K562 (cell line): ENCODE results near the gene APCDD1L. TPM values are rescaled to one million over a fixed set of nuclear protein-coding genes. Genes with fewer than 3 reads are reported as not detected.

ENCODE experiments used
- ATAC-seq: fragments of 200-7000 bp; cut with Tn5 transposase; 3 replicates; pipeline ENCODE4 v1.9.1; 2020; ENCODE audit warnings: moderate library complexity
- BruUV-seq: library from RNA; stranded (reverse); fragments of 400-500 nt; replicated peaks from 2 replicates; lab custom pipeline; 2021; lab: Mats Ljungman, UMichigan
- CTCF ChIA-PET: fragments of 300-600 bp; formaldehyde crosslinking; extraction: SDS; loops from one replicate; lab custom pipeline; 2021; ENCODE audit warnings: low intra/inter-chr PET ratio; lab: Yijun Ruan, JAX
- POLR2A ChIA-PET: fragments of 300-600, 350-650 bp; sonication (Branson Sonifier 250); formaldehyde crosslinking; extraction: SDS; loops from one replicate; lab custom pipeline; 2021; ENCODE audit warnings: antibody characterized with exemption, inconsistent platforms; lab: Yijun Ruan, JAX
- DNase-seq, 4 experiments: peaks; one replicate each; pipeline versions ENCODE4 v3.0.0 to v3.0.0-alpha.2; 2011 to 2018; ENCODE audit warnings: low spot score in 3 of 4, mixed read lengths in 3 of 4; ENCODE audit errors: extremely low read depth in 1 of 4
- FAIRE-seq: peaks from 2 replicates; lab custom pipeline; 2011; peaks lifted over from hg19 to GRCh38; lab: Jason Lieb, UNC
- H2AFZ ChIP-seq: 2 replicates; pipeline ENCODE4 v1.6.0; 2011; ENCODE audit warnings: low read depth, low read length, control low read depth, inconsistent platforms
- H3K27ac ChIP-seq: fragments of 200-600 bp; 3 replicates; pipeline ENCODE4 v1.8.0; 2011; ENCODE audit warnings: low read depth, mild to moderate bottlenecking, control low read depth, inconsistent platforms, low read length, moderate library complexity, mixed read lengths; ENCODE audit errors: extremely low read depth
- H3K27me3 ChIP-seq, 2 experiments: fragments of 300-600 bp in 1 of 2; 2 replicates in 1 of 2; 3 replicates in 1 of 2; pipeline versions ENCODE4 v1.6.0 to v1.8.0; 2011; ENCODE audit warnings: inconsistent platforms in 2 of 2, low read length in 2 of 2, mild to moderate bottlenecking in 1 of 2, mixed read lengths in 1 of 2, moderate library complexity in 1 of 2; ENCODE audit not compliant: control insufficient read depth in 2 of 2, insufficient read depth in 2 of 2
- H3K36me3 ChIP-seq: fragments of 300-600 bp; 3 replicates; pipeline ENCODE4 v1.8.0; 2011; ENCODE audit warnings: mild to moderate bottlenecking, low read length, inconsistent platforms; ENCODE audit not compliant: control insufficient read depth, insufficient read depth
- H3K4me1 ChIP-seq, 2 experiments: fragments of 200-600 bp in 1 of 2; replicated peaks in 1 of 2; 2 replicates in 1 of 2; 3 replicates in 1 of 2; pipeline versions ENCODE4 v1.5.1 to v1.8.0; 2011; ENCODE audit warnings: inconsistent platforms in 2 of 2, low read length in 2 of 2, mild to moderate bottlenecking in 1 of 2, mixed read lengths in 1 of 2, moderate library complexity in 1 of 2; ENCODE audit not compliant: control insufficient read depth in 2 of 2, insufficient read depth in 2 of 2
- H3K4me2 ChIP-seq: 2 replicates; pipeline ENCODE4 v1.6.1; 2011; ENCODE audit warnings: low read length, control low read depth, inconsistent platforms, mixed read lengths; ENCODE audit not compliant: insufficient read depth
- H3K4me3 ChIP-seq: fragments of 200-600 bp; sonication (generic), shearing (Covaris generic); 2 replicates; pipeline ENCODE4 v1.5.1; 2016; ENCODE audit warnings: control low read depth, inconsistent platforms
- H3K79me2 ChIP-seq: fragments of 200-600 bp; 3 replicates; pipeline ENCODE4 v1.8.0; 2011; ENCODE audit warnings: low read length, inconsistent platforms; ENCODE audit not compliant: control insufficient read depth, insufficient read depth
- H3K9ac ChIP-seq, 2 experiments: 2 replicates each; pipeline versions ENCODE4 v1.6.0 to v1.6.1; 2011; ENCODE audit warnings: low read depth in 2 of 2, low read length in 2 of 2, control low read depth in 1 of 2, inconsistent platforms in 1 of 2, mild to moderate bottlenecking in 1 of 2, mixed read lengths in 1 of 2; ENCODE audit not compliant: insufficient read depth in 1 of 2
- H3K9me1 ChIP-seq: one replicate; pipeline ENCODE4 v1.6.0; 2011; ENCODE audit warnings: inconsistent platforms, mild to moderate bottlenecking, low read length, moderate library complexity; ENCODE audit not compliant: control insufficient read depth, insufficient read depth
- H3K9me3 ChIP-seq: replicated peaks from 2 replicates; pipeline ENCODE4 v1.5.1; 2011; ENCODE audit warnings: low read depth, low read length, inconsistent platforms; ENCODE audit not compliant: control insufficient read depth, insufficient read depth
- H4K20me1 ChIP-seq: replicated peaks from 2 replicates; pipeline ENCODE4 v1.6.1; 2011; ENCODE audit warnings: low read length, inconsistent platforms, mixed read lengths; ENCODE audit not compliant: control insufficient read depth, insufficient read depth
- EGR1 ChIP-seq: fragments of 450-650 bp; conservative IDR thresholded peaks from 2 replicates; pipeline ENCODE4 v1.6.1; 2017; ENCODE audit warnings: mild to moderate bottlenecking
- ETV6 ChIP-seq, 3 experiments: fragments of 150-350 bp in 1 of 3; sonication (generic) in 1 of 3; formaldehyde crosslinking in 1 of 3; IDR thresholded peaks; 2 replicates each; pipeline versions ENCODE4 v1.6.1 to v1.8.0; 2014 to 2022; ENCODE audit warnings: borderline replicate concordance in 2 of 3, low read depth in 2 of 3, antibody characterized with exemption in 1 of 3, low read length in 1 of 3, mild to moderate bottlenecking in 1 of 3, missing genetic modification reagents in 1 of 3
- NFIX ChIP-seq: fragments of 250-450 bp; sonication (Bioruptor Pico); IDR thresholded peaks from 2 replicates; pipeline ENCODE4 v1.4.0; 2020; ENCODE audit warnings: low read depth, mild to moderate bottlenecking, moderate library complexity
- STAG1 ChIP-seq: sonication (generic); formaldehyde crosslinking; IDR thresholded peaks from 2 replicates; pipeline ENCODE4 v1.5.0; 2020; ENCODE audit warnings: missing genetic modification reagents, borderline replicate concordance
- TAF7 ChIP-seq: fragments of 450-650 bp; IDR thresholded peaks from 2 replicates; pipeline ENCODE4 v1.6.1; 2016; ENCODE audit warnings: missing genetic modification characterization, missing compliant biosample characterization
- WGBS: fragments of 100-300 bp; shearing (Covaris generic); methylation state at CpG from one replicate; pipeline ENCODE4 v1.1.6; 2016; ENCODE audit warnings: low coverage, mixed read lengths; ENCODE audit not compliant: insufficient coverage; ENCODE audit errors: missing lambda C conversion rate; 5-methylcytosine and 5-hydroxymethylcytosine counted together
- in situ Hi-C: fragments of 300-500 bp; cut with MboI; formaldehyde crosslinking; loops from 4 replicates; pipeline ENCODE4 v1.15.0; 2018; ENCODE audit warnings: inconsistent platforms, mixed read lengths
- intact Hi-C: fragments of 100-400 bp; cut with micrococcal nuclease; formaldehyde crosslinking; loops from 2 replicates; pipeline ENCODE4 v1.14.2; 2022
- polyA plus RNA-seq, 8 experiments: library from polyadenylated mRNA; depleted of rRNA in 4 of 8; stranded (reverse) in 5 of 8; unstranded in 3 of 8; fragments of >200 nt; fragmentation: Nextera tagmentation in 2 of 8; fragmentation: Illumina TruSeq in 1 of 8; extraction: Ambion mirVana in 2 of 8; extraction: Trizol in 1 of 8; gene quantifications; 2 replicates each; pipeline versions ENCODE4 v1.2.1 to v1.2.3, GENCODE V29; 2011 to 2014; ENCODE audit warnings: inconsistent platforms in 1 of 8, missing spikeins in 1 of 8
- total RNA-seq, 7 experiments: library from RNA; depleted of rRNA in 6 of 7; stranded (reverse); fragments of >200 nt in 6 of 7; fragmentation: Illumina TruSeq in 2 of 7; extraction: Trizol in 2 of 7; gene quantifications; 2 replicates each; pipeline versions ENCODE4 v1.2.1 to v1.2.3, GENCODE V29; 2011 to 2021; ENCODE audit warnings: low replicate concordance in 1 of 7

APCDD1L gene
- total and polyA plus RNA-seq, 9 of the 15 experiments (the other 6 are each of a cell fraction or from before 2014, with no cell fraction given), result not detected

GRCh38 chr20:58519940-58520712, 4.9 kb upstream of the APCDD1L start:
- Histone ChIP-seq H3K9ac (no peak overlapping the region), H3K27ac (no peak overlapping the region), H2AFZ (no peak overlapping the region), H3K4me3 (no peak overlapping the region), H3K79me2 (no peaks in the 10 kb centered on the region), H4K20me1 (no peaks in the 10 kb centered on the region), H3K4me2 (no peak overlapping the region), H3K27me3 (peaks cover 19 to 52% of the 10 kb centered on the region in 2 experiments; a peak in 4 of 5 replicates), H3K9me1 (no peaks in the 10 kb centered on the region), H3K36me3 (no peaks in the 10 kb centered on the region), H3K4me1 (peaks cover 0 to 4% of the 10 kb centered on the region in 2 experiments; a peak in 2 of 5 replicates), H3K9me3 (no peaks in the 10 kb centered on the region)
- in situ Hi-C loops, result no loop called here
- FAIRE-seq (no peak), DNase-seq (no peak), ATAC-seq (no peak)
- CTCF ChIA-PET, result no interaction called here
- no TSS peak for BruUV-seq
- POLR2A ChIA-PET, result no interaction called here
- WGBS, result 3% methylated on average over 5 of the region's 5 CpGs
- intact Hi-C loops, result no loop called here
- no peak for TF ChIP-seq TAF7 (tag)
- 0 out of 2 replicates have a peak, but pooled peaks have one; percentile 13 for TF ChIP-seq EGR1
- no peak for TF ChIP-seq NFIX (CRISPR knock-in tag)
- TF ChIP-seq ETV6 (IDR thresholded peaks at IDR 0.05; ENCODE audit: borderline replicate concordance in 1 of 2, low read depth in 2 of 2, low read length in 1 of 2), result no peak
- no peak for TF ChIP-seq ETV6 (CRISPR knock-in tag; IDR thresholded peaks at IDR 0.05; ENCODE audit: borderline replicate concordance)
- no peak for TF ChIP-seq STAG1 (CRISPR knock-in tag)
